WTC11 (cell line): ENCODE measurements around the gene NFATC2. TPM values are rescaled to one million over a fixed set of nuclear protein-coding genes. Genes with fewer than 3 reads are reported as not detected.

Experiments
- ATAC-seq: fragments of 200-7000 bp; cut with Tn5 transposase; 2 replicates; pipeline ENCODE4 v1.10.0; 2021; ENCODE audit warnings: mild to moderate bottlenecking, moderate library complexity
- CTCF ChIA-PET: fragments of 300-600 bp; sonication (Branson Sonifier 250); formaldehyde crosslinking; loops from one replicate; lab custom pipeline; 2021; ENCODE audit warnings: antibody characterized with exemption; lab: Charles Lee
- POLR2A ChIA-PET: fragments of 350-600 bp; sonication (Branson Sonifier 250); formaldehyde crosslinking; loops from one replicate; lab custom pipeline; 2021; ENCODE audit warnings: antibody characterized with exemption; lab: Charles Lee
- DNase-seq: peaks from one replicate; pipeline ENCODE4 v3.0.0; 2021; ENCODE audit warnings: low spot score
- H3K27ac Mint-ChIP-seq: 2 replicates; pipeline ENCODE4 v1.8.0; 2021; ENCODE audit warnings: mixed read lengths
- H3K27me3 Mint-ChIP-seq: 2 replicates; pipeline ENCODE4 v1.8.0; 2021; ENCODE audit warnings: low read depth, mild to moderate bottlenecking, moderate library complexity, mixed read lengths
- H3K36me3 Mint-ChIP-seq: 2 replicates; pipeline ENCODE4 v1.8.0; 2021; ENCODE audit warnings: mixed read lengths
- H3K4me1 Mint-ChIP-seq: 2 replicates; pipeline ENCODE4 v1.8.0; 2022; ENCODE audit warnings: mixed read lengths
- H3K4me3 Mint-ChIP-seq: 2 replicates; pipeline ENCODE4 v1.8.0; 2021; ENCODE audit warnings: mild to moderate bottlenecking, moderate library complexity, mixed read lengths
- H3K9me3 Mint-ChIP-seq: 2 replicates; pipeline ENCODE4 v1.8.0; 2021; ENCODE audit warnings: mixed read lengths
- CREM ChIP-seq: sonication (generic); formaldehyde crosslinking; IDR thresholded peaks from 2 replicates; pipeline ENCODE4 v1.8.1; 2022; ENCODE audit warnings: mild to moderate bottlenecking, missing genetic modification reagents, moderate library complexity
- GABPB1 ChIP-seq: sonication (generic); formaldehyde crosslinking; IDR thresholded peaks from 2 replicates; pipeline ENCODE4 v1.8.1; 2023; ENCODE audit warnings: mild to moderate bottlenecking, missing genetic modification reagents
- IRF2 ChIP-seq: sonication (generic); formaldehyde crosslinking; IDR thresholded peaks from 2 replicates; pipeline ENCODE4 v1.8.0; 2022; ENCODE audit warnings: low read depth, missing genetic modification reagents, borderline replicate concordance
- PRRX2 ChIP-seq: fragments of 250-450 bp; sonication (Bioruptor Pico); IDR thresholded peaks from 2 replicates; pipeline ENCODE4 v1.8.0; 2021; ENCODE audit warnings: mild to moderate bottlenecking
- RORB ChIP-seq: fragments of 250-450 bp; sonication (Bioruptor Pico); IDR thresholded peaks from 2 replicates; pipeline ENCODE4 v1.9.0; 2021; ENCODE audit warnings: mild to moderate bottlenecking
- SMAD4 ChIP-seq: sonication (generic); formaldehyde crosslinking; IDR thresholded peaks from 2 replicates; pipeline ENCODE4 v1.8.0; 2022; ENCODE audit warnings: mild to moderate bottlenecking, missing genetic modification reagents
- TEAD1 ChIP-seq: sonication (generic); formaldehyde crosslinking; IDR thresholded peaks from 2 replicates; pipeline ENCODE4 v1.8.0; 2022; ENCODE audit warnings: mild to moderate bottlenecking, missing genetic modification reagents
- TEAD4 ChIP-seq: sonication (generic); formaldehyde crosslinking; IDR thresholded peaks from 2 replicates; pipeline ENCODE4 v1.8.0; 2022; ENCODE audit warnings: mild to moderate bottlenecking, missing genetic modification reagents
- ZBTB21 ChIP-seq: sonication (generic); formaldehyde crosslinking; IDR thresholded peaks from 2 replicates; pipeline ENCODE4 v1.8.1; 2023; ENCODE audit warnings: mild to moderate bottlenecking, missing genetic modification reagents, borderline replicate concordance
- ZNF121 ChIP-seq: sonication (generic); formaldehyde crosslinking; IDR thresholded peaks from 2 replicates; pipeline ENCODE4 v1.8.0; 2023; ENCODE audit warnings: missing genetic modification reagents
- total RNA-seq: library from RNA; stranded (reverse); gene quantifications from 3 replicates; pipeline ENCODE4 v1.2.3, GENCODE V29; 2021
- TF ChIP-seq, protein P1 (sequence below): sonication (generic); formaldehyde crosslinking; IDR thresholded peaks from 2 replicates; pipeline ENCODE4 v1.8.0; 2023; ENCODE audit warnings: missing genetic modification reagents, mild to moderate bottlenecking, borderline replicate concordance
- TF ChIP-seq, protein P2 (sequence below): sonication (generic); formaldehyde crosslinking; conservative IDR thresholded peaks from 2 replicates; pipeline ENCODE4 v1.8.1; 2023; ENCODE audit warnings: mild to moderate bottlenecking, low read depth, missing genetic modification reagents, moderate library complexity
- TF ChIP-seq, protein P3 (sequence below): fragments of 250-450 bp; sonication (Bioruptor Pico); IDR thresholded peaks from 2 replicates; pipeline ENCODE4 v1.9.0; 2021; ENCODE audit warnings: moderate library complexity, mild to moderate bottlenecking, inconsistent platforms, borderline replicate concordance
- TF ChIP-seq, protein P4 (sequence below): sonication (generic); formaldehyde crosslinking; IDR thresholded peaks from 2 replicates; pipeline ENCODE4 v1.8.1; 2023; ENCODE audit warnings: mild to moderate bottlenecking, missing genetic modification reagents

Gene NFATC2
- total RNA-seq, 1 experiment from 2014 or later, result 1.7 TPM

DNA sequence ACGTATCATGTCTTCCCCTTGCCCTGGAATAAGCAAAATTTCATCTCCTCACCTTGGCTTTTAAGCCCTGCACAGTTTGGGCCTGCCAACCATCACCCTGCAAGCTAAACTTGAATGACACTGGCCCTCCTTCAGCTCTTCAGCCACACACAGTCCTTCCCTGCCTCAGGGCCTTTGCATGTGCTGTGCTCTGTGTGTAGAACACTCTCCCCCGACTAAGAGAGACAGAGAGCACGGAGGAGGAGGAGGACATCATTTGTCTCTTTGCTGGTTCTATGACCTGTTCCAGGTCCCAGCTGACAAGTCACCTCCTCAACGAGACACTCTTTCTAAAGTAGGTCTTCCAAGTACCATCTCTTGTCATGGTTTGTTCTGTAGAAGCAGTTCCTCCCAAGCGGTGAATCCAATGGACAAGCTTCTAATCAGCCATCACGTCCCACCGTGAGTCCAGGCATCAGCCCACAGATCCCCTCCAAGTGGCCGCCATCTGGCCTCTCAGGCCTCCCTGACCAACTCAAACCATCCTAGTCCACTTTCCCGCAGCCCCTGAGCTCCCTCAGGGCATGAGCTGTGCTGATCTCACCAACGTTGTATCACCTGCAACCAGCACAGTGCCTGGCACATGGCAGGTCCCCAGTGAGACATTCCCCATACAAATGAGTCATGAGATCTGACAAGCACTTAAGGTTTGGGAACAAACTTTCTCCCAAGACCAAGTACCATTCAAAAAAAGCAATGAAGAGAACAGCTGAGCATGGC, 30.5 kb downstream of the NFATC2 start:
- TF ChIP-seq IRF2 (no peak), RORB (CRISPR knock-in tag) (no peak), PRRX2 (no peak), SMAD4 (no peak), TEAD4 (CRISPR knock-in tag) (no peak), ZNF121 (CRISPR knock-in tag) (no peak), ZBTB21 (CRISPR knock-in tag) (no peak), TEAD1 (CRISPR knock-in tag) (no peak), GABPB1 (CRISPR knock-in tag) (no peak)
- TF ChIP-seq, protein P1, sequence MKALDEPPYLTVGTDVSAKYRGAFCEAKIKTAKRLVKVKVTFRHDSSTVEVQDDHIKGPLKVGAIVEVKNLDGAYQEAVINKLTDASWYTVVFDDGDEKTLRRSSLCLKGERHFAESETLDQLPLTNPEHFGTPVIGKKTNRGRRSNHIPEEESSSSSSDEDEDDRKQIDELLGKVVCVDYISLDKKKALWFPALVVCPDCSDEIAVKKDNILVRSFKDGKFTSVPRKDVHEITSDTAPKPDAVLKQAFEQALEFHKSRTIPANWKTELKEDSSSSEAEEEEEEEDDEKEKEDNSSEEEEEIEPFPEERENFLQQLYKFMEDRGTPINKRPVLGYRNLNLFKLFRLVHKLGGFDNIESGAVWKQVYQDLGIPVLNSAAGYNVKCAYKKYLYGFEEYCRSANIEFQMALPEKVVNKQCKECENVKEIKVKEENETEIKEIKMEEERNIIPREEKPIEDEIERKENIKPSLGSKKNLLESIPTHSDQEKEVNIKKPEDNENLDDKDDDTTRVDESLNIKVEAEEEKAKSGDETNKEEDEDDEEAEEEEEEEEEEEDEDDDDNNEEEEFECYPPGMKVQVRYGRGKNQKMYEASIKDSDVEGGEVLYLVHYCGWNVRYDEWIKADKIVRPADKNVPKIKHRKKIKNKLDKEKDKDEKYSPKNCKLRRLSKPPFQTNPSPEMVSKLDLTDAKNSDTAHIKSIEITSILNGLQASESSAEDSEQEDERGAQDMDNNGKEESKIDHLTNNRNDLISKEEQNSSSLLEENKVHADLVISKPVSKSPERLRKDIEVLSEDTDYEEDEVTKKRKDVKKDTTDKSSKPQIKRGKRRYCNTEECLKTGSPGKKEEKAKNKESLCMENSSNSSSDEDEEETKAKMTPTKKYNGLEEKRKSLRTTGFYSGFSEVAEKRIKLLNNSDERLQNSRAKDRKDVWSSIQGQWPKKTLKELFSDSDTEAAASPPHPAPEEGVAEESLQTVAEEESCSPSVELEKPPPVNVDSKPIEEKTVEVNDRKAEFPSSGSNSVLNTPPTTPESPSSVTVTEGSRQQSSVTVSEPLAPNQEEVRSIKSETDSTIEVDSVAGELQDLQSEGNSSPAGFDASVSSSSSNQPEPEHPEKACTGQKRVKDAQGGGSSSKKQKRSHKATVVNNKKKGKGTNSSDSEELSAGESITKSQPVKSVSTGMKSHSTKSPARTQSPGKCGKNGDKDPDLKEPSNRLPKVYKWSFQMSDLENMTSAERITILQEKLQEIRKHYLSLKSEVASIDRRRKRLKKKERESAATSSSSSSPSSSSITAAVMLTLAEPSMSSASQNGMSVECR (CRISPR knock-in tag), result no peak
- TF ChIP-seq, protein P2, sequence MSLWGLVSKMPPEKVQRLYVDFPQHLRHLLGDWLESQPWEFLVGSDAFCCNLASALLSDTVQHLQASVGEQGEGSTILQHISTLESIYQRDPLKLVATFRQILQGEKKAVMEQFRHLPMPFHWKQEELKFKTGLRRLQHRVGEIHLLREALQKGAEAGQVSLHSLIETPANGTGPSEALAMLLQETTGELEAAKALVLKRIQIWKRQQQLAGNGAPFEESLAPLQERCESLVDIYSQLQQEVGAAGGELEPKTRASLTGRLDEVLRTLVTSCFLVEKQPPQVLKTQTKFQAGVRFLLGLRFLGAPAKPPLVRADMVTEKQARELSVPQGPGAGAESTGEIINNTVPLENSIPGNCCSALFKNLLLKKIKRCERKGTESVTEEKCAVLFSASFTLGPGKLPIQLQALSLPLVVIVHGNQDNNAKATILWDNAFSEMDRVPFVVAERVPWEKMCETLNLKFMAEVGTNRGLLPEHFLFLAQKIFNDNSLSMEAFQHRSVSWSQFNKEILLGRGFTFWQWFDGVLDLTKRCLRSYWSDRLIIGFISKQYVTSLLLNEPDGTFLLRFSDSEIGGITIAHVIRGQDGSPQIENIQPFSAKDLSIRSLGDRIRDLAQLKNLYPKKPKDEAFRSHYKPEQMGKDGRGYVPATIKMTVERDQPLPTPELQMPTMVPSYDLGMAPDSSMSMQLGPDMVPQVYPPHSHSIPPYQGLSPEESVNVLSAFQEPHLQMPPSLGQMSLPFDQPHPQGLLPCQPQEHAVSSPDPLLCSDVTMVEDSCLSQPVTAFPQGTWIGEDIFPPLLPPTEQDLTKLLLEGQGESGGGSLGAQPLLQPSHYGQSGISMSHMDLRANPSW, result no peak
- TF ChIP-seq, protein P3, sequence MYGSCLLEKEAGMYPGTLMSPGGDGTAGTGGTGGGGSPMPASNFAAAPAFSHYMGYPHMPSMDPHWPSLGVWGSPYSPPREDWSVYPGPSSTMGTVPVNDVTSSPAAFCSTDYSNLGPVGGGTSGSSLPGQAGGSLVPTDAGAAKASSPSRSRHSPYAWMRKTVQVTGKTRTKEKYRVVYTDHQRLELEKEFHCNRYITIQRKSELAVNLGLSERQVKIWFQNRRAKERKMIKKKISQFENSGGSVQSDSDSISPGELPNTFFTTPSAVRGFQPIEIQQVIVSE (CRISPR knock-in tag), result no peak
- TF ChIP-seq, protein P4, sequence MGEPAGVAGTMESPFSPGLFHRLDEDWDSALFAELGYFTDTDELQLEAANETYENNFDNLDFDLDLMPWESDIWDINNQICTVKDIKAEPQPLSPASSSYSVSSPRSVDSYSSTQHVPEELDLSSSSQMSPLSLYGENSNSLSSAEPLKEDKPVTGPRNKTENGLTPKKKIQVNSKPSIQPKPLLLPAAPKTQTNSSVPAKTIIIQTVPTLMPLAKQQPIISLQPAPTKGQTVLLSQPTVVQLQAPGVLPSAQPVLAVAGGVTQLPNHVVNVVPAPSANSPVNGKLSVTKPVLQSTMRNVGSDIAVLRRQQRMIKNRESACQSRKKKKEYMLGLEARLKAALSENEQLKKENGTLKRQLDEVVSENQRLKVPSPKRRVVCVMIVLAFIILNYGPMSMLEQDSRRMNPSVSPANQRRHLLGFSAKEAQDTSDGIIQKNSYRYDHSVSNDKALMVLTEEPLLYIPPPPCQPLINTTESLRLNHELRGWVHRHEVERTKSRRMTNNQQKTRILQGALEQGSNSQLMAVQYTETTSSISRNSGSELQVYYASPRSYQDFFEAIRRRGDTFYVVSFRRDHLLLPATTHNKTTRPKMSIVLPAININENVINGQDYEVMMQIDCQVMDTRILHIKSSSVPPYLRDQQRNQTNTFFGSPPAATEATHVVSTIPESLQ (CRISPR knock-in tag), result no peak
- TF ChIP-seq, all 79 proteins: peak for 0
- DNase-seq, result no peak
- 0 out of 2 replicates have a peak, but pooled peaks cover 3% of the 10 kb centered on the region for H3K36me3 Mint-ChIP-seq
- no peak overlapping the region; the same call in 1 of the 2 replicates for H3K27ac Mint-ChIP-seq
- ChIA-PET CTCF (no interaction called here), POLR2A (no interaction called here)
- H3K4me3 Mint-ChIP-seq, result no peak overlapping the region
- no peaks in the 10 kb centered on the region; the same call in 1 of the 2 replicates for H3K9me3 Mint-ChIP-seq
- H3K4me1 Mint-ChIP-seq, result peaks cover 4% of the 10 kb centered on the region; the same call in 1 of the 2 replicates
- no peak for ATAC-seq
- H3K27me3 Mint-ChIP-seq, result no peaks in the 10 kb centered on the region; the same call in 1 of the 2 replicates

DNA sequence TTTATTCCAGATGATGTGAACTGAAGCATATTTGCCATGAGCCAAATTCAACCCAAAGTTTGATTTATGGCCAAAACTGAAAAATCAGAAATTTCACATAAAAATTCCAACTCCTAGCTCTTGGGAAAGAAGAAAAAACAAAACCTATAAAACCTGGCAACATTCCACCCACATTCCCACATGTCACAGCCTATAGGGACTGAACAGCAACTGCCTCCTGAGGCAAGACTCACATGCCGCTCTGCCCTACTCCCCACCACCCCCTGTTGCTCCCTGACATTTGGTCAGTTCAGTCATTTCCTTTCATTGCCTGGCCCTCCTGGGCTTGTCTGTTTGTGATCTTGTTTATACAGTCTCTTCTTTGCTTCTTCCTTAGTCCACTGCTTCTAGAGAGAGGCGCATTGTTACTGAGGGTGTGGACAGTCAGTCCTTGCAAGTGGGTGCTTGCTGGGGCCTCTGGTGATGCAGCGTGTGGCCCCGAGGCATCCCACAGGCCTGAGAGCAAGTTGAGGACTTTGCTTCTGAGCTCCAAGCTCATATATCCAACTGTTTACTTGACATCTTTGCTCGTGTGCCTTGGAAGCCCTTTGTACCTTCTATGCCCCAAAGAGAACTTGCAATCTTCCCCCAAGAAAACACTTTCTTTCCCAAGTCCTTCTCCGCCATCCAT, 31.4 kb downstream of the NFATC2 start:
- H3K27ac Mint-ChIP-seq, result no peak overlapping the region
- POLR2A ChIA-PET, result no interaction called here
- H3K4me1 Mint-ChIP-seq, result peaks cover 4% of the 10 kb centered on the region; the same call in 1 of the 2 replicates
- DNase-seq, result no peak
- H3K27me3 Mint-ChIP-seq, result no peaks in the 10 kb centered on the region; the same call in 1 of the 2 replicates
- TF ChIP-seq CREM, result no peak
- TF ChIP-seq, all 79 proteins: peak for 0
- Mint-ChIP-seq H3K4me3 (no peak overlapping the region), H3K9me3 (no peaks in the 10 kb centered on the region; the same call in 1 of the 2 replicates), H3K36me3 (0 out of 2 replicates have a peak, but pooled peaks cover 3% of the 10 kb centered on the region)
- no peak for ATAC-seq
- CTCF ChIA-PET, result no interaction called here
